H54 (cell line): Measurements from ENCODE around the gene PTER.

ENCODE experiments used
- DNase-seq: peaks from one replicate; pipeline ENCODE4 v3.0.0; 2011; ENCODE audit warnings: low spot score, mixed read lengths; ENCODE audit not compliant: insufficient read length
- FAIRE-seq: peaks from 3 replicates; lab custom pipeline; 2011; peaks lifted over from hg19 to GRCh38; lab: Jason Lieb, UNC
- POLR2A ChIP-seq: IDR thresholded peaks from 2 replicates; pipeline ENCODE4 v1.6.1; 2011; ENCODE audit warnings: low read depth, mild to moderate bottlenecking, low read length

PTER gene

DNA sequence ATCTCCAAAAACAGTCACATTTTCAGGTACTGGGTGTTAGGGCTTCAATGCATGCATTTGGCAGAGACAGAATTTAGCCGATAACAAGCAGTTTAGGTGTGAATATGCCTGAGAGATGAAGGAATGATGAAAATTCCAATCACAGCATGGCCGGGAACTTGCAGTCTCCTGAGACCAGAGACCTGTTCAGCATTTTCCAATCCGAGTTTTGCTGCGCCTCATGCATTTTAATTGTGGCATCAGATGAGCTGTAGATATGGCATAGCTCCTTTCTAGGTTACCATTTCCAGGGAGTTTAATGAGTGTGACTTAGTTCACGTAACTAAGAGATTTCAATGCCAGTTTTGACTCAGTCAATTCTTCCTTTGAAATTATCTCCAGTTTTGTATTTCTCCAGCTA, 99.3 kb downstream of the PTER start:
- DNase-seq (no peak), FAIRE-seq (no peak)
- no peak for TF ChIP-seq POLR2A

DNA sequence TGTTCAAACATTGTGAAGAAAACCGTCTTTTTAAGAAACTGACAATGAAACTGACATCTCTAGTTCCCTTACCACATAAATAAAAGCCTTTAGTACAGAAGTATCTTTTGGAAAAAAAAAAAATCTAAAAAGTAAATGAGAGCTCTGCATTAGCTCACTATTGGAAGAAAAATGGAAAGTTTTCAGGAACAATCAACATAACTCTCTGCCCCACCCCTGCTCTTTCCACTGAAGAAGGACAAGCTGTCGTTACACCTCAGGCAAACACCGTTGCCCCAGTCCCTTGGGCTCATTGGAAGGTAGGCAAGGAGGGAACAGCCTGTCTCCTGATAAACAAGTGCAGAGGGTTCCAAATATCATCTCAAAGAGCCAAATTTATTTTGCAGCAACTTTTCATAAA, 107.3 kb downstream of the PTER start:
- no peak for FAIRE-seq
- no peak for TF ChIP-seq POLR2A
- DNase-seq: no peak

DNA sequence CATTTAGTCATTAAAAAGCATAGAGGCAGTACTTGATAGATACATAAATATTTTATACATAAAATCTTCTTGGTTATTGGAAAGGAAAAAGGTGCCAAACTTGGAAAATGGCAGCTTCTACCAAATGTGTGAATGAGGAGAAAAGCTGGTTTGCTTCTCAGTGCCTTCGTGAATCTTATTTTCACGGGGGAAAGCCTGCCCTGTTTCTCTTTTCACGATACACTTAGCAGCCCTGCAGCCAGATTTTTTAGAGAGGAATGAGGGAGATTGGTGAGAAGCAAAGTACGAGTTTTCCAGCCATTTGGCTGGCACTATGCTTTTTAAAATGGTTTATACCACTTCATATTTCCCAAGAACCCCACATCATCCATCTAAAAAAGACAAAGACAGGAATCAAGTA, 107.8 kb downstream of the PTER start:
- FAIRE-seq (no peak), DNase-seq (no peak)
- no peak for TF ChIP-seq POLR2A

DNA sequence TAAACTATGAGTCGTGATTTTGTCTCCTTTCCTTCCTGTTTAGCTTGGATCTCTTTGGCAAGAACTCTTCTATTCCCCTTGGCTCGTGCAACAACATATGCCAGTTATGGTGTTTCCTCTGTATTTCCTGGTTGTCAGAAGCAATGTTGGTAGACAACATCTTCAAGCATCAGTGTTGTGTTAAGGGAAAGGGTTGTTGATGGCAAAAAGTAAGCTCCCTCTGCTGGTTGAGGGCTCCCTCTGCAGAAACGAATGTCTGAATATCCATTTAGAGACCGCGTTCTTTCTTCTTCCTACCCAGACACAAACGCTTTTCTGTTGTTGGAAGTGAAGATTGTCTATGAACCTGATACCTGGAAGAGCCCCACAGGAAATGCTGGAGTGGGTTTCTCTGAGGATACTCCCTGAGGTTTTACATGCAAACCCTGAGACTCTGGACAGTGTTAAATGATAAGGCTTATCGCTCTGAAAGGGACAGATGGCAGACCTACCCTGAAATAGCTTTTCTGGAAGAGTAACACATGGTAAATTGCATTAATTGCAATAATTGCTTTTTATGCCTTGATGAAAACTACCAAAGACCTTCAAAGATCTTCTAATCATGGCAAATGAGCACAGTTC, 108.4 kb downstream of the PTER start:
- TF ChIP-seq POLR2A: no peak
- FAIRE-seq: peak; percentile 93
- no peak for DNase-seq

DNA sequence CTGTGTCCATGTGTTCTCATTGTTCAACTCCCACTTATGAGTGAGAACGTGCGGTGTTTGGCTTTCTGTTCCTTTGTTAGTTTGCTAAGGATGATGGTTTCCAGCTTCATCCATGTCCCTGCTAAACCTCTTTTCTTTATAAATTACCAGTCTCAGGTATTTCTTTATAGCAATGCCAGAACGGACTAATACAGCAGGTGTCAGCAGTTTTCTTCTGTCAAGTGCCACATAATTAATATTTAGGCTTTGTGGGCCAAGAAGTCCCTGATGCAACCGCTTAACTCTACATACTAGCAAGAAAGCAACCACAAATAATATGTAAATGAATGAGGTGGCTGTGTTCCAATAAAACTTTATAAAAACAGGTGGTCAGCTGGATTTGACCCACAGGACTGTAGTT, 111.2 kb downstream of the PTER start:
- DNase-seq: no peak
- no peak for TF ChIP-seq POLR2A
- no peak for FAIRE-seq

DNA sequence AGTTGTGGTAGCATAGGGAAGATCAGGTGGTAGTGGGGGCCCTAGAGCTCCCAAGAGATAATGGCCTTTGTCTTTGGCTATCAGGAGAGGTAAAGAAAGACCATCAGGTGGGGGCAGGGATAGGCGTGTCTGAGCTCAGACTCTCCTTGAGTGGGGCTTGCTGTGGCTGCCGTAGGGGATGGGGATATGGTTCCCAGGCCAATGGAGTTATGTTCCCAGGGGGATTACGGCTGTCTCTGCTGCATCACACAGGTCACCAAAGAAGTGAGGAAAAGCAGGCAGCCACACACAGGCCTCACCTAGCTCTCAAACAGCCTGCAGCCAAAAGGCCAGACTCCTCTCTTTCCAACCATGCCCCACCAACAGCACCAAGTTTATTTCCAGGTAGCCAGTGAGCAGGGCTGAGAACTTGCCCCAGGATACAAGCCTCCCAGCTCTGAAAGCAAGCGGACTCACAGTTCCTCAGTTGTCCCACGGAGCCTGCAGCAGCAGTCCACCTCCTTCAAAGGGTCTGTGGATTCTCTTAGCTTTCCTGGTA, 122.5 kb downstream of the PTER start:
- no peak for FAIRE-seq
- TF ChIP-seq POLR2A: no peak
- DNase-seq: no peak

DNA sequence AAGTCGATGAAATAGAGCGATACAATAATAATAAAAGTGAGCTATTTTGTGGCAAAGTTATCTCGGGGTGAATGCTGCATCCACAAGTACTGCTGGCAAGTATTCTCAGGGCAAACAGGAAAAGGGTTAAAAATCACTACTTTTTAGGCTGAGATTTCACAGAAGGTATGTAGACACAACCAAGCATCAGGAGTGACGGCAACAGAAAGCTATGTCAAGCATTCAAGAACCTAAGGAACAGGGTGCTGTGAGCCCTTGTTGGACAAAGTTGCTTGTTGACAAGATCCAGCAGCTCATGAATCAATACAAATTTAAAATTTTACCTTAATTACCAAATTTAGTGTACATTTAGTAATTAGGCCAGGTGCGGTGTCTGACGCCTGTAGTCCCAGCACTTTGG, 126.1 kb downstream of the PTER start:
- DNase-seq: no peak
- FAIRE-seq: no peak
- no peak for TF ChIP-seq POLR2A
